NCI-H1436 (cell line): ENCODE measurements around the gene ST7.

Experiments
- DNase-seq: peaks from one replicate; lab custom pipeline; 2025; lab: John Stamatoyannopoulos, UW

Gene ST7

GRCh38 chr7:117193564-117193963, 240.3 kb downstream of the ST7 start:
- DNase-seq: no peak

GRCh38 chr7:117194445-117194844, 241.1 kb downstream of the ST7 start:
- DNase-seq: no peak

DNA sequence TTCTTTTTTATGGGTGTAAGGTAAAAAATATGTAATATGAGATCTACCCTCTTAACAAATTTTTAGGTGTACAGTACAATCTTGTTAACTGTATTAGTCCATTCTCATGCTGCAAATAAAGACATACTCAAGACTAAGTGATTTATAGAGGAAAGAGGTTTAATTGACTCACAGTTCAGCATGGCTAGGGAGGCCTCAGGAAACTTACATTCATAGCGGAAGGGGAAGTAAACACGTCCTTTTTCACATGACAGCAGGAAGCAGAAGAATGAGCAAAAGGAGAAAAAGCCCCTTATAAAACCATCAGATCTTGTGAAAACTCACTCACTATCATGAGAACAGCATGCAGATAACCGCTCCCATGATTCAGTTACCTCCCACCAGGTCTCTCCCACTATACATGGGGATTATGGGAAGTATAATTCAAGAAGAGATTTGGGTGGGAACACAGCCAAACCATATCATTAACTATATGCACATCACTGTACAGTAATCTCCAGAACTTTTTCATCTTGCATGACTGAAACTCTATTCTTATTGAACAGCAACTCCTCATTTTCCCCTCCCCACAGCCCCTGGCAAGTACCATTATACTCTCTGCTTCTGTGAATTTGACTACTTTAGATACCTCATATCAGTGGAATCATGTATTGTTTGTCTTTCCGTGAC, 242.2 kb downstream of the ST7 start:
- DNase-seq: no peak

DNA sequence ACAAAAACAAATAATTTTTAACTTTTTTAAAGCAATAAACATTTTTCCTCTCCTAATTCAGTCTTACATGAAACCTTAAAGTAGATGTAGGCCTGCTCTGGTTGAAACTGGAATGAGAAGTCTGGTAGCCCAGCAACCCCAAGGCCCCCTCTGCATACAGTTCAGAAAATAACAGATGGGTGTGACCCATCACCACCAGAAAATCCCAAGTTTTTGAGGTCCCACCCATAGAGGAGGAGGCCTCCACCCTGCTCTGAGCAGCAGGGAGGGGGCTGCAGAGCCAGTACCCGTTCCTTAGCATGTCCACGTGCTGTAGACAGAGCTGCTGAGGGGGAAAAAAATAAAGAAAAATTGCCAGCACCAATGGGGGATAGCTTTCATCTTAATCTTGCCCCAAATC, 246.8 kb downstream of the ST7 start:
- DNase-seq: no peak

DNA sequence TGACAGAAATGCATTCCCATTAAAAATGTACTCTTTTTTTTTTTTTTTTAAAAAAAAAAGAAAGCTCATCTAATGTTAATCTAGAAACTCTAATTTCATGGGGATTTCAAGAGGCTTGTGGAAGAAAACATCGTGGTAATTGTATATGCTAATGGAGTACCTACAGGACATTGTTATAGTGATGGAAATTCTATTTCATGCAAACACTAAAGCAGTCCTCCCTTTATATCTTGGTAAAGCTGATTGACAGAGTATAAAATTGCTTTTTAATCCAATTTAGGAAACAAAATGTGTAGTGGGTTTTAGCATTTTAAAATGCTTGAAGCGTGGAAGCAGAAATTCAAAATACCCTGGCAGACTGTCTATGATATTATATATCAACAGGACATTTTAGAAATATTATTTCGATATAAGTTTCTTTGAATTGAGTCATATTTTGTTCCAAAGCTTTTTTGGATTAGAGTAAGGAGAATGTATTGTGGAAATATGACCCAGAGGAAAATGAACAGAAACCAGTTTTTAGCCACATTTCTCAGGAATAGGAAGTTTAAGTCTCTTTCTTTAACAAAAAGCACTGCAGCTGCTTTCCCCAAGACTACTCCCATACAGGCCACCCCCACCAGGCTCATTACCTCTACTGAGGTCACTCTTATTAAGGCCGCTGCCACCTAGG, 247.6 kb downstream of the ST7 start:
- no peak for DNase-seq

DNA sequence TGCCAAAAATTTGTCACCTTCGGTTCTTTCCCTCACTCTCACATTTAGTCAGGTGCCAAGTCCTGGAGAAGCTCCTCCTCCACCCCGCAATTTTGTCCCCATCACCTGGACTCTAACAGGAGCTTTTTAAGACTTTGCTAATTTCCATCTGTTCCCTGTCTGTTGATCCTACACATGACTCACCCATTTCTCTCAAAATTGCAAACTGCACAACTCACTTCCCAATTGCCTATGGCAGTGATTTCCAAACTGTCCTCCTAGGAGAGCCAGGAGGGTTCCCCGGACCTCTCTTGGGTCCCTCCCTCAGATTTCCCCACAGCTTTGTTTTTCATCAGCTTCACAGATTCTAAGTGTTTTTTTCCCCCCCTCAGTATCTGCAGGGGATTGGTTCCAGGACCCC, 249.2 kb downstream of the ST7 start:
- no peak for DNase-seq

GRCh38 chr7:117203205-117203604, 249.9 kb downstream of the ST7 start:
- no peak for DNase-seq

GRCh38 chr7:117205873-117206272, 252.6 kb downstream of the ST7 start:
- DNase-seq: no peak

DNA sequence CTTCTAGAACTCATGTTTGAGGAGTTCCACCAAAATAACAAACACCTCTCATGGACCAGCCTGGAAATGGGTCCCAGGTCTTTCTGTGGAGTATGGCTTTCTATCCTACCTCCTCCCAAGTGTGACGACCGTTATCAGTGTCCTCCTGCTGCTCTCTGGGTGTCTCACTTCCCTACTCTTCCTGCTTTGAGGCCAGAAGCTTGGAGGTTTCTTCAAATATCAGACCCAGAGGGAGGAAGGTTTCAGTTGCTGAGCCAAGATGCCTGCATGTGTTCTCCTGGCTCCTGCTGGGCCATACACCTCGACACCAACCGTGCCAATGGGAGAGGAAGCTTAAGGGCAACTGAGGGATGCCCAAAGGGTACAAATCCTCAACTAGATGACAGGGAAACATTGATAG, 255.0 kb downstream of the ST7 start:
- no peak for DNase-seq

- DNase-seq: no peak
Observed at GRCh38 chr7:117210397-117210796, 257.1 kb downstream of the ST7 start.

DNA sequence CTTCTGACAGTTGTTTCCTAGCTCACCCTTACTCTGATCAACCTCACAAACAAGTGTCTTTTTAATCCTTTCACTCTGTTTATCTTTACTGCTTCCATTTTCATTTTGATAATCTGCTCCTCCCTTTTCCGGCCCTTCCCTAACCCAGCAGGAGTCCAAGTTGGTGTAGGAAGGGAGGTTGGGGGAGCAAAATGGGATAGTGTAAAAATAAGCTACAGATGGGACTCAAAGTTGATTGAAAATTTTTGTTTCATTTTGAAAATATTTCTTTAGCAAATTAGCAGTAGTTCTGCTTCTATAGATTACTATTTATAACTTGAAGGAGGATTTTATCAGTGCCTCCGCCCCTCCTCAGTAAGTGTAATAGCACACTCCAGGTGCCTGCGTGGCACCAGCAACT, 257.6 kb downstream of the ST7 start:
- no peak for DNase-seq

- no peak for DNase-seq
Observed at GRCh38 chr7:117211614-117212013, 258.3 kb downstream of the ST7 start.

GRCh38 chr7:117212969-117213877, 259.9 kb downstream of the ST7 start:
- DNase-seq: no peak

DNA sequence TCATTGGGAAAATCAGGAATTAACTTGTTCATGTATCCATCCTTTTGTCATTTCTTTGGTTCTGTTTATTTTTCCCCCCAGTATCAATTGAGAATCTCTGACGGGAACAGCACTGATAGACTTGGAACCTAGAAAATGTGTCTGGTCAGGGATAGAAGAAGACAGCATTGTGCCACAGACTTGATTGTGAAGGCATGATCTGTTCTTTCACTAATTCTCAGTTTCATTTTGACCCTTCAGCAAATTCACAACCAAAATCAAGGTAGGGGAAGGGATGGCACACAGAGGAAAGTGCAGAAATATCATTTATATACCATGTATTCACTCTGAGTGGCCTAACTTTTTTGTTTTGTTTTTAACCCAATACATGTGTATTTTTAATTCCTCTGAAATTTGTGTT, 262.7 kb downstream of the ST7 start:
- no peak for DNase-seq

GRCh38 chr7:117216436-117217069, 263.3 kb downstream of the ST7 start:
- no peak for DNase-seq

GRCh38 chr7:117217106-117218035, 264.1 kb downstream of the ST7 start:
- no peak for DNase-seq

GRCh38 chr7:117218700-117219099, 265.4 kb downstream of the ST7 start:
- DNase-seq: no peak

- no peak for DNase-seq
Observed at GRCh38 chr7:117219485-117219884, 266.2 kb downstream of the ST7 start.

DNA sequence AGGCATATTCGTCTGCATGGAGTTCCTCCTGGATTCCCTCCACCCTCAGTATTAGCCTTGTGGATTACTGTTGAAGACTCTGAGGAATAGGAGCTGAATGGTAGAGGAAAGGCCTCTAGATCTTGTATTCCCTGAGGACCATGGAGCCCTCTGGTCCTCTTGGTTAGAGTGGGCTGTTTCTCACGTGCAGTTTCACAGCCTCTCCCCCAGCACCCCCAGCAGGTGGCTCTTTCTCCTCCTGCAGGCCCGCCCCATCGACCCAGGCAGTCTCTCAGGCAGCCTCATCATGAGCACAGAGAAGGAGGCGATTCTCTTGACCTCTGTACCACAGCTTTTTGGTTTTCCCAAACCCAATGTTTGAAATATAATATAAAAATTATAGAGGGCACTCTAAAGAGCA, 267.5 kb downstream of the ST7 start:
- no peak for DNase-seq

DNA sequence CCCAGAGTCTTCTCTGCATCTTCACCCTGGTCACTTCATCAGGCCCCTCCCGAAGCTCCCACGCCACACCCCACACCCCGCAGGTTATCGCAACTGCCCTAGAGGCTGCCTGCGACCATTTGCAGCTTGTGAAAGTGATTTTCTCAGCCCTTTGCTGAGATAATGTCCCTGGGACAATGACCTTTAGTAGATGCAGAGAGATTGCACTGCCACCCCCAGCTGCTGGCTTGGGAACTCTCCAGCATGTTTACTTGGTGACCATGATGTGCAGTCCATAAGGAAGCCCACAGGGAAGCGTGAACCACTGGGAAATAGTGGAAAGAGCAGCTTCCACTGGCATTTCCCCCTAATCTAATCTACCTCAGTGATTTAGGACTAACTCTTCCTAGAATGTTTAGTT, 272.2 kb downstream of the ST7 start:
- no peak for DNase-seq

DNA sequence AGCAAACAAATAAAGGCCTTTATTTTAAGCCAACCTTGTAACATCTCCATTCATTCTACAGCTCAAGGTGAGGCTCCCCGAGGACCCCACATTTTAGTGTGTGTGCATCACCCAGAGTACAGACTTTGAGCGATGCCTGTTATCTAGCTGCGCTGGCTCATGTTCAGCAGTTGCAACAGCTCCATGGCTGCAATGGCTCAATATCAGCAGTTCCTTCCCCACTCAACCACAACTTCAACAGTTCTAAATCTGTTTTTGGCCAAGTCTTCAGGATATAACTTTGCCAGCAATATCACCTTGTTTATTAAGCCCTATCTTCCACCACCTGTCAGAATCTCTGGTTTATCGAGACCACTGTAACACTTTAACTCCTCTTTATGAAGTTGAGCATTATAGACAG, 273.8 kb downstream of the ST7 start:
- no peak for DNase-seq
